Transverse colon (tissue), 4 donors: ENCODE measurements around the gene TGIF2. TPM values are rescaled to one million over a fixed set of nuclear protein-coding genes. Genes with fewer than 3 reads are reported as not detected.

Experiments
- DNase-seq: peaks from one replicate; pipeline ENCODE4 v3.0.0-alpha.2; 2019
- H3K27ac ChIP-seq, 4 donors: fragments of 200-600 bp; sonication (generic); 2 replicates each; pipeline ENCODE4 v1.5.1; 2016 to 2018; ENCODE audit warnings: inconsistent platforms in 4 of 4
- H3K27me3 ChIP-seq: fragments of 200-600 bp; sonication (generic); 2 replicates; pipeline ENCODE4 v1.5.1; 2017; ENCODE audit warnings: inconsistent platforms
- H3K36me3 ChIP-seq, 4 donors: fragments of 200-600 bp; sonication (generic); 2 replicates each; pipeline ENCODE4 v1.5.1; 2017 to 2019; ENCODE audit warnings: inconsistent platforms in 4 of 4
- H3K4me1 ChIP-seq, 4 donors: fragments of 200-600 bp; sonication (generic); 2 replicates each; pipeline ENCODE4 v1.5.1; 2017 to 2020; ENCODE audit warnings: inconsistent platforms in 4 of 4
- H3K4me3 ChIP-seq, 4 donors: fragments of 200-600 bp; sonication (generic); 1 replicate in 1 of 4; 2 replicates in 3 of 4; pipeline versions ENCODE4 v1.5.1 to v1.6.1; 2017 to 2019; ENCODE audit warnings: inconsistent platforms in 4 of 4
- H3K9me3 ChIP-seq, 2 donors: fragments of 200-600 bp; sonication (generic); 2 replicates each; pipeline ENCODE4 v1.5.1; 2017 to 2019; ENCODE audit warnings: inconsistent platforms in 2 of 2
- CTCF ChIP-seq, 5 experiments: fragments of 200-600 bp in 3 of 5; fragments of 450-650 bp in 2 of 5; sonication (generic) in 3 of 5; IDR thresholded peaks; 1 replicate in 2 of 5; 2 replicates in 3 of 5; pipeline ENCODE4 v1.5.1; 2016 to 2017; ENCODE audit warnings: antibody characterized with exemption in 5 of 5, inconsistent platforms in 3 of 5, mild to moderate bottlenecking in 2 of 5, moderate library complexity in 1 of 5
- EP300 ChIP-seq: sonication (generic); formaldehyde crosslinking; IDR thresholded peaks from one replicate; pipeline ENCODE4 v1.6.1; 2017; ENCODE audit warnings: antibody characterized with exemption, low read depth
- POLR2A ChIP-seq: fragments of 450-650 bp; IDR thresholded peaks from one replicate; pipeline ENCODE4 v1.6.1; 2016; ENCODE audit warnings: antibody characterized with exemption, mild to moderate bottlenecking, moderate library complexity
- POLR2AphosphoS5 ChIP-seq, 3 donors: sonication (generic); formaldehyde crosslinking; IDR thresholded peaks; one replicate each; pipeline ENCODE4 v1.6.1; 2016; ENCODE audit warnings: antibody characterized with exemption in 3 of 3
- WGBS, 2 donors: methylation state at CpG; one replicate each; pipeline ENCODE4 v1.1.5; 2018; ENCODE audit warnings: low coverage in 1 of 2; 5-methylcytosine and 5-hydroxymethylcytosine counted together
- in situ Hi-C, 4 donors: fragments of 200-750 bp; cut with MboI; loops; one replicate each; pipeline versions ENCODE4 v1.15.0 to v1.15.1; 2017; ENCODE audit warnings: low sequenced_read_pairs in 3 of 4, low pct_ligation_motif_present in 1 of 4, low pct_unique_long_range_greater_than_20kb in 1 of 4
- intact Hi-C: fragments of 100-400 bp; cut with DNase I; formaldehyde crosslinking; loops from one replicate; pipeline ENCODE4 v1.15.1; 2023; ENCODE audit warnings: low total_unique reads
- total RNA-seq, 4 donors: library from RNA; depleted of rRNA; stranded (reverse); fragments of >200 nt; gene quantifications; one replicate each; pipeline ENCODE4 v1.1.0, GENCODE V29; 2016

The TGIF2 gene
- total RNA-seq, 4 donors from 2014 or later = 0.75 to 130 (median 3.9) TPM

- peak overlapping the region in 1 of 4 donors; percentile 37 for H3K27ac ChIP-seq
- H3K27me3 ChIP-seq = no peaks in the 10 kb centered on the region
- WGBS, 2 donors = 98% methylated on average over 5 of the region's 5 CpGs; no CpG with 5 or more reads in 1 of the 2 donors
- no peaks in the 10 kb centered on the region for H3K4me1 ChIP-seq
- in situ Hi-C loops = no loop called here
- no peaks in the 10 kb centered on the region for H3K9me3 ChIP-seq
- no peak overlapping the region for H3K4me3 ChIP-seq
- H3K36me3 ChIP-seq = no peaks in the 10 kb centered on the region
- TF ChIP-seq CTCF (IDR thresholded peaks at IDR 0.05) = no peak
- TF ChIP-seq EP300 = no peak
- TF ChIP-seq POLR2A = no peak
- no peak for TF ChIP-seq POLR2AphosphoS5 (IDR thresholded peaks at IDR 0.05)
- no peak for DNase-seq
- intact Hi-C loops = loop anchor here (5.0 kb wide), 1 partner anchor 36 kb away; no protein-coding TSS in a partner anchor
Measured at GRCh38 chr20:36593347-36593929, 20.0 kb downstream of the TGIF2 start.

GRCh38 chr20:36599912-36600345 is 26.5 kb downstream of the TGIF2 start:
- Histone ChIP-seq H3K27ac (no peak overlapping the region), H3K4me3 (no peak overlapping the region), H3K27me3 (no peaks in the 10 kb centered on the region), H3K36me3 (no peaks in the 10 kb centered on the region), H3K4me1 (peaks cover 0 to 2% (median under 1%) of the 10 kb centered on the region in 4 donors), H3K9me3 (no peaks in the 10 kb centered on the region)
- no peak for DNase-seq
- in situ Hi-C loops = loop anchor here in 3 of 4 donors (10.0 to 25.0 kb wide), 2 partner anchors 45 to 287 kb away; partner anchors contain the start of gene TLDC2 (in 1 of the 3)
- 42 to 64% methylated on average over 3 to 5 of the region's 5 CpGs for WGBS, 2 donors
- intact Hi-C loops = loop anchor here (5.0 to 10.0 kb wide), 3 partner anchors 33 to 403 kb away; no protein-coding TSS in a partner anchor
- TF ChIP-seq EP300 (no peak), POLR2A (no peak), CTCF (IDR thresholded peaks at IDR 0.05) (no peak), POLR2AphosphoS5 (IDR thresholded peaks at IDR 0.05) (no peak)

- Histone ChIP-seq H3K4me1 (peaks cover 0 to 9% (median 6%) of the 10 kb centered on the region in 4 donors), H3K27ac (no peak overlapping the region), H3K4me3 (no peak overlapping the region), H3K9me3 (no peaks in the 10 kb centered on the region), H3K27me3 (no peaks in the 10 kb centered on the region), H3K36me3 (no peaks in the 10 kb centered on the region)
- in situ Hi-C loops (loop anchor here in 3 of 4 donors (10.0 to 25.0 kb wide), 2 partner anchors 47 to 286 kb away; partner anchors contain the start of gene TLDC2 (in 1 of the 3)), intact Hi-C loops (loop anchor here (5.0 to 10.0 kb wide), 2 partner anchors 34 to 153 kb away; no protein-coding TSS in a partner anchor)
- no peak for DNase-seq
- TF ChIP-seq POLR2A (no peak), EP300 (no peak), CTCF (IDR thresholded peaks at IDR 0.05) (no peak), POLR2AphosphoS5 (IDR thresholded peaks at IDR 0.05) (no peak)
- 29 to 62% methylated on average over 1 of the region's 1 CpG for WGBS, 2 donors
Measured at GRCh38 chr20:36601540-36601939, 28.1 kb downstream of the TGIF2 start.

GRCh38 chr20:36604952-36605398 is 31.6 kb downstream of the TGIF2 start:
- DNase-seq = peak; percentile 66
- H3K27me3 ChIP-seq = no peaks in the 10 kb centered on the region
- 42 to 57% methylated on average over 6 to 15 of the region's 15 CpGs for WGBS, 2 donors
- peak overlapping the region in 3 of 4 donors; percentile 84 to 97 (median 95) for H3K4me3 ChIP-seq
- TF ChIP-seq CTCF (IDR thresholded peaks at IDR 0.05) (no peak), POLR2A (no peak), POLR2AphosphoS5 (IDR thresholded peaks at IDR 0.05) (no peak), EP300 (no peak)
- H3K4me1 ChIP-seq = peaks cover 8 to 26% (median 20%) of the 10 kb centered on the region in 4 donors
- no peaks in the 10 kb centered on the region for H3K9me3 ChIP-seq
- H3K27ac ChIP-seq = peak overlapping the region; percentile 90 to 98 (median 93)
- in situ Hi-C loops (loop anchor here in 3 of 4 donors (10.0 to 25.0 kb wide), 2 partner anchors 50 to 282 kb away; partner anchors contain the start of gene TLDC2 (in 1 of the 3)), intact Hi-C loops (loop anchor here (5.0 to 10.0 kb wide), 2 partner anchors 38 to 150 kb away; no protein-coding TSS in a partner anchor)
- peaks cover 0 to 12% (median 4%) of the 10 kb centered on the region in 4 donors for H3K36me3 ChIP-seq
